Tibial artery (tissue), 4 donors: Measurements from ENCODE around the gene LARGE1.

Experiments used
- DNase-seq, 2 donors: peaks; one replicate each; pipeline ENCODE4 v3.0.0-alpha.2; 2019
- H3K27ac ChIP-seq, 2 donors: fragments of 200-600 bp; sonication (generic) in 1 of 2; 1 replicate in 1 of 2; 2 replicates in 1 of 2; pipeline ENCODE4 v1.5.1; 2018 to 2019; ENCODE audit warnings: mild to moderate bottlenecking in 1 of 2
- H3K27me3 ChIP-seq, 2 donors: fragments of 200-600 bp; sonication (generic) in 1 of 2; one replicate each; pipeline versions ENCODE4 v1.5.1 to v1.6.0; 2016 to 2019
- H3K36me3 ChIP-seq, 3 donors: fragments of 200-600 bp; sonication (generic) in 2 of 3; one replicate each; pipeline ENCODE4 v1.5.1; 2016 to 2019; ENCODE audit warnings: mild to moderate bottlenecking in 2 of 3
- H3K4me1 ChIP-seq, 4 donors: fragments of 200-600 bp; sonication (generic) in 2 of 4; 1 replicate in 3 of 4; 2 replicates in 1 of 4; pipeline ENCODE4 v1.5.1; 2016 to 2019
- H3K4me3 ChIP-seq, 2 donors: fragments of 200-600 bp; sonication (generic) in 1 of 2; 1 replicate in 1 of 2; 2 replicates in 1 of 2; pipeline ENCODE4 v1.5.1; 2018 to 2019; ENCODE audit warnings: mild to moderate bottlenecking in 2 of 2
- H3K9me3 ChIP-seq, 3 donors: fragments of 200-600 bp; sonication (generic) in 1 of 3; one replicate each; pipeline ENCODE4 v1.5.1; 2016 to 2019
- intact Hi-C: fragments of 100-400 bp; cut with DNase I; formaldehyde crosslinking; loops from one replicate; pipeline ENCODE4 v1.15.0; 2023; ENCODE audit warnings: low total_unique reads
- TF ChIP-seq, protein P1 (sequence below), 2 experiments: fragments of 200-600 bp in 1 of 2; fragments of 450-650 bp in 1 of 2; IDR thresholded peaks; one replicate each; pipeline ENCODE4 v1.5.1; 2017 to 2019; ENCODE audit warnings: antibody characterized with exemption in 2 of 2, mild to moderate bottlenecking in 1 of 2, moderate library complexity in 1 of 2

Gene LARGE1

DNA sequence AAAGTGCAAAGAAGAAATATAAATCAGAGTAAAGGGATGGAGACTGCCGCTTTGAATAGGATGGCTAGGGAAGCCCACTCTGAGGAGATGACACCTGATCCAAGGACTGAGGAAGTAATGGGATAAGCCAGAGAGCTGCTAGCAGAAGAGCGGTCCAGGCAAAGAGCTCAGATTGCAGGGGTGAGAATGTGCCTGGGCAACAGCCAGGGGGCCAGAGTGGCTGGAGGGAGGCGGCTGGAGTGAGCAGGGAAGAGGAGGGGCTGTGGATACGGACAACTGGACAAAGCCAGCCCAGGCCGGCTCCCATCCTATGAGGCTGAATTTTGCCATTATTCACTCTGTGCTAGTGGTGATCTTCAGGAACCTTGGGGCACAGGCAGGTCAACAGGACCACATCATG is 501.8 kb downstream of the LARGE1 start:
- intact Hi-C loops, result no loop called here
- no peak overlapping the region for H3K4me3 ChIP-seq
- TF ChIP-seq, protein P1, sequence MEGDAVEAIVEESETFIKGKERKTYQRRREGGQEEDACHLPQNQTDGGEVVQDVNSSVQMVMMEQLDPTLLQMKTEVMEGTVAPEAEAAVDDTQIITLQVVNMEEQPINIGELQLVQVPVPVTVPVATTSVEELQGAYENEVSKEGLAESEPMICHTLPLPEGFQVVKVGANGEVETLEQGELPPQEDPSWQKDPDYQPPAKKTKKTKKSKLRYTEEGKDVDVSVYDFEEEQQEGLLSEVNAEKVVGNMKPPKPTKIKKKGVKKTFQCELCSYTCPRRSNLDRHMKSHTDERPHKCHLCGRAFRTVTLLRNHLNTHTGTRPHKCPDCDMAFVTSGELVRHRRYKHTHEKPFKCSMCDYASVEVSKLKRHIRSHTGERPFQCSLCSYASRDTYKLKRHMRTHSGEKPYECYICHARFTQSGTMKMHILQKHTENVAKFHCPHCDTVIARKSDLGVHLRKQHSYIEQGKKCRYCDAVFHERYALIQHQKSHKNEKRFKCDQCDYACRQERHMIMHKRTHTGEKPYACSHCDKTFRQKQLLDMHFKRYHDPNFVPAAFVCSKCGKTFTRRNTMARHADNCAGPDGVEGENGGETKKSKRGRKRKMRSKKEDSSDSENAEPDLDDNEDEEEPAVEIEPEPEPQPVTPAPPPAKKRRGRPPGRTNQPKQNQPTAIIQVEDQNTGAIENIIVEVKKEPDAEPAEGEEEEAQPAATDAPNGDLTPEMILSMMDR (IDR thresholded peaks at IDR 0.05), result no peak
- H3K27me3 ChIP-seq, result no peaks in the 10 kb centered on the region
- no peaks in the 10 kb centered on the region for H3K4me1 ChIP-seq
- H3K36me3 ChIP-seq, result peaks cover 0 to 4% (median 0%) of the 10 kb centered on the region in 3 donors
- no peak for DNase-seq
- no peak overlapping the region for H3K27ac ChIP-seq
- no peaks in the 10 kb centered on the region for H3K9me3 ChIP-seq

DNA sequence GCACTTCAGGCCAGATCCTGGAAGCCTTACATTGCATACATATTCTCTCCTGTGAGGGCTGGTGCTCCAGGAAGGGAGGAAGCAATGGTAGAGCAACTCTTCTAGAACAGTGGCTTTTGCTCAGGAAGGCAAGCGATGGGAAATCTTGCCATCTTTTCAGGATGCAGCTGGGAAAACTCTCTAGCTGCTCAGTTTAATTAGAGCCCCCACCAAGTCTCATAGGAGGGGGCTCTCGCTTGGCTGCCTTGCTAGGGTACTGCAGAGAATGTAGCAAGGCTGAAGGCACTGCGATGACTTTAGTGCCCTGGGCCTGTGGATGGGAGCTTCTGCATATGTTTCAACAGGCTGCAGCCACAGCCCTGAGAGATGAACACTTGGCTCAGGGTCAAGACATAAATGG is 504.9 kb downstream of the LARGE1 start:
- Histone ChIP-seq H3K4me1 (no peaks in the 10 kb centered on the region), H3K27me3 (no peaks in the 10 kb centered on the region), H3K9me3 (no peaks in the 10 kb centered on the region), H3K27ac (no peak overlapping the region), H3K4me3 (no peak overlapping the region), H3K36me3 (peaks cover 0 to 4% (median 0%) of the 10 kb centered on the region in 3 donors)
- intact Hi-C loops, result no loop called here
- TF ChIP-seq, protein P1 (IDR thresholded peaks at IDR 0.05), result no peak
- no peak for DNase-seq

DNA sequence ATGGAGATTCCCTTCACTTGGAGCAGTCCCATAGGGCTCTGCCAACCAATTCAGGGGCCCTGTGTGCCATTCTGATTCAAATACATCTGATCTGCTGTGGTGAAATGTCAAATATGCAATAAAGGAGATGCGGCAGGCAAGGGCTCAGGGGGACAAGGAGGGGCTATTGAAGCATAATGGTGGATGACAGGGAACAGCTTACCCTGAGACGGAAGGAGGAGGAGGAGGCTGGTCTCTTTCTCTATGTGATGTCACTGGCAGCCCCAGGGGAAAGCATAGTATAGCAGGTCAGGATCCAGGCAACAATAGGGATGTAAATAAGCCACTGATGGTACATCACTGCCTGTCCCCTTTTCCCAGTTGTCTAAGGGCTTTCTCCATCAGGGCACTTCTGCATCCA is 511.2 kb downstream of the LARGE1 start:
- TF ChIP-seq, protein P1 (IDR thresholded peaks at IDR 0.05), result no peak
- H3K27ac ChIP-seq, result no peak overlapping the region
- H3K36me3 ChIP-seq, result no peaks in the 10 kb centered on the region
- H3K4me1 ChIP-seq, result no peaks in the 10 kb centered on the region
- H3K9me3 ChIP-seq, result no peaks in the 10 kb centered on the region
- no peaks in the 10 kb centered on the region for H3K27me3 ChIP-seq
- DNase-seq, result no peak
- intact Hi-C loops, result no loop called here
- H3K4me3 ChIP-seq, result no peak overlapping the region

DNA sequence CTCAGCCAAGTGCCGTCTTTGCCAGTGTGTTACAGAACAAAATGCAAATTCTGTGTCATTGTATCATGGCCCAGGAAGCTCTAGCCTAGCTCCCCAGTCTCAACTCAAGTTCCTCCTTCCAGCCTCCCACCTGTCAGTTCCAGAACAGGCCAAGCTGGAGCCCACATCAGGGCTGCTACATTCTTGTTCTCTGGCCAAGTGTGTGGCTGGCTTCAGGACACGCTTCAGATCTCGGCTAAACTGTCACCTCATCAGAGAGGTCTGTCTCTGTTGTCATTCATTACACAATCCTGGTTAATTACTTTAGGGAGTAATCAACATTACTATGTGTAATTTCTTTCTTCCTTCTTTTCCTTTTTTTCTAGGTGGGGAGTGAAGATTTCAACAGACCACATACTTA is 515.1 kb downstream of the LARGE1 start:
- no peak for DNase-seq
- Histone ChIP-seq H3K36me3 (no peaks in the 10 kb centered on the region), H3K4me3 (no peak overlapping the region), H3K27ac (no peak overlapping the region), H3K4me1 (no peaks in the 10 kb centered on the region), H3K27me3 (no peaks in the 10 kb centered on the region), H3K9me3 (no peaks in the 10 kb centered on the region)
- intact Hi-C loops, result no loop called here
- TF ChIP-seq, protein P1 (IDR thresholded peaks at IDR 0.05), result no peak

DNA sequence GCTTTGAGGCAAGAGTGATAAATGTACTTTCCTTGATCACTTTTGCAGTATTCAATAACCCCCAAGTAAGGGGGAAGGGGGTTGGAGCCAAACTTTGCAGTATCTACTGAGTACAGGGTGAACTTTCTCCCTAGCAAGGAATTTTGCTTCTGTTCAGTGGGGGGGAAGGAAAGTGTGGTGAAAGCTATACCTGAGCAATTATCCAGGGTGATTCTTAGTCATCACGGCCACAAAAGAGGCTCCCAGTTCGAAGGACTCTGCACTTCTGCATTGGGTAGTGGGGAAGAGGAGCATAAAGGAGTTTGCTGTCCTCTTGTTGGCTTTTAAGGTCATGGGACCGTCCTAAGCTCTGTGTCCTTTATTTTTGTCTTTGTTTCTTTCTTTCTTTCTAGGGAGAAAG is 515.6 kb downstream of the LARGE1 start:
- intact Hi-C loops, result no loop called here
- TF ChIP-seq, protein P1 (IDR thresholded peaks at IDR 0.05), result no peak
- Histone ChIP-seq H3K27ac (no peak overlapping the region), H3K27me3 (no peaks in the 10 kb centered on the region), H3K4me1 (no peaks in the 10 kb centered on the region), H3K4me3 (no peak overlapping the region), H3K9me3 (no peaks in the 10 kb centered on the region), H3K36me3 (no peaks in the 10 kb centered on the region)
- no peak for DNase-seq

DNA sequence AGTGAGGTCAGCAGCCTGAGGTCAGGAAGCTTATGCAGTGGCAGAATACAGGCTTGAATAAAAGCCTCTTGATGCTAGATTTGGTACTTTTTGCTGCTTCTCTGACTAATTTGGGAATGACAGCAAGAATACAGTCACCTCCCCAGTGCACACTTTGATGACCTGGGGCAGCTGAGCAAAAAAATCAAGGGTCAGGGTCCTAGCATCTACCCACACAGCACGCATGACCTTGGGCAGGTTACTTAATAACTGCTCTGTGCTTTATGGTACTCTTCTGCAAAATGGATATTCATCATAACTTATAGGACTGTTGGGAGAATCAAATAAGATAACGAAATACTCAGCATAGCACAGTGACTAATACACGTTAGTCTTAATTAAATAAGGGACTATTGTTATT is 518.0 kb downstream of the LARGE1 start:
- Histone ChIP-seq H3K4me1 (no peaks in the 10 kb centered on the region), H3K27ac (no peak overlapping the region), H3K4me3 (no peak overlapping the region), H3K9me3 (no peaks in the 10 kb centered on the region), H3K36me3 (no peaks in the 10 kb centered on the region), H3K27me3 (no peaks in the 10 kb centered on the region)
- DNase-seq, result no peak
- intact Hi-C loops, result no loop called here
- TF ChIP-seq, protein P1 (IDR thresholded peaks at IDR 0.05), result no peak
